ENCODE measurements around the gene RALGAPA1.
A peak's percentile ranks its signal among the peaks of the same experiment; 100 is the strongest.
"Not testable (repeated sequence)": the region's sequence is repeated elsewhere in the genome, so short reads cannot be mapped to it uniquely, and the experiment has no call there.

RALGAPA1 gene

GRCh38 chr14:35808638-35809563, at the start of gene RALGAPA1:
Gene RALGAPA1, minus strand, starts transcription at chr14:35809295. Its CDS starts 460 bp downstream, at chr14:35808835.
- peak; percentile 85 for DNase-seq (ENCODE audit: low read depth, low spot score)
- H3K36me3 ChIP-seq (ENCODE audit: insufficient read depth, insufficient read length, low read length); H3K27me3 ChIP-seq (ENCODE audit: insufficient read depth, insufficient read length); H3K9me3 ChIP-seq (ENCODE audit: insufficient read depth, low read length); H3K4me1 ChIP-seq (ENCODE audit: insufficient read depth, insufficient read length): not testable (repeated sequence)
- Histone ChIP-seq H3K9ac (ENCODE audit: insufficient read length, low read depth) (peak within 1 kb of the TSS; percentile 78), H3K4me3 (ENCODE audit: insufficient read length, low read depth) (peak within 1 kb of the TSS; percentile 66)

- no peak overlapping the region for H3K9ac ChIP-seq (ENCODE audit: insufficient read length, low read depth)
- H3K36me3 ChIP-seq (ENCODE audit: insufficient read depth, insufficient read length, low read length), result peaks cover 12% of the 10 kb centered on the region
- DNase-seq (ENCODE audit: low read depth, low spot score), result no peak
- TF ChIP-seq YY1 (IDR thresholded peaks at IDR 0.05; ENCODE audit: insufficient read depth, insufficient read length), result no peak
- TF ChIP-seq SUZ12 (IDR thresholded peaks at IDR 0.05; ENCODE audit: extremely low read depth, insufficient read depth, insufficient read length), result no peak
- no peak for TF ChIP-seq ZNF274 (IDR thresholded peaks at IDR 0.05; ENCODE audit: low read depth, low read length)
- no peak overlapping the region for H3K4me3 ChIP-seq (ENCODE audit: insufficient read length, low read depth)
- no peaks in the 10 kb centered on the region for H3K27me3 ChIP-seq (ENCODE audit: insufficient read depth, insufficient read length)
- no peaks in the 10 kb centered on the region for H3K9me3 ChIP-seq (ENCODE audit: insufficient read depth, low read length)
- no peaks in the 10 kb centered on the region for H3K4me1 ChIP-seq (ENCODE audit: insufficient read depth, insufficient read length)
Observed at GRCh38 chr14:35858521-35859209, 49.6 kb upstream of the RALGAPA1 start.

DNA sequence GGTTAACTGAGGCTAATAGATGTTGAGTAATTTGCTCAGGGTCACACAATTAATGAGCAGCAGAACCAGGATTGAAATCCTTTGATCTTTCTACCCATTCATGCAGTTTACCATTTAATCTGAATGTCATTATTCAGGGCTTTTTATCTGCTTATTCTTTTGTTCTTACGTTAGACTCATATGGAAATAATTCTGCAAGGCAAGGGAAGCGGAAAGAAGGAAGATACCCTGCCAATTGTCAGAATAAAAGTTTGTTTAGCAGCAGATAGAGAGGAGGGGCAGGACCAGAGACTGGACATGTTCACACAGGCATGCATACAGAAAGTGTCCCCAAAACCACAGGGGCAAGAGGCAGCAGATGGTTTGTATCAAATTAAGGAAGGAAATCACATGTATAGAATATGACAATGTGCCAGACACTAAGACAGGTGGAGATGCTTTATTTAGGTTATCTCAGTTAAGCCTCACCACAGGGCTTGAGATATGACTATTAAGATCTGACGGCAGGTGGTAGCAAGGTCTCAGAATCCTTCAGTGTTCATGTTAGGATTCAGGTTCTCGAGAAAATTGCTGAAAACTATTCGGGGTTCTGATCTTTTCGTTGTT, 46.9 kb upstream of the RALGAPA1 start:
- H3K4me3 ChIP-seq (ENCODE audit: insufficient read length, low read depth), result no peak overlapping the region
- H3K36me3 ChIP-seq (ENCODE audit: insufficient read depth, insufficient read length, low read length), result no peaks in the 10 kb centered on the region
- TF ChIP-seq SUZ12 (IDR thresholded peaks at IDR 0.05; ENCODE audit: extremely low read depth, insufficient read depth, insufficient read length), result no peak
- no peaks in the 10 kb centered on the region for H3K27me3 ChIP-seq (ENCODE audit: insufficient read depth, insufficient read length)
- no peaks in the 10 kb centered on the region for H3K9me3 ChIP-seq (ENCODE audit: insufficient read depth, low read length)
- no peak overlapping the region for H3K9ac ChIP-seq (ENCODE audit: insufficient read length, low read depth)
- no peak for DNase-seq (ENCODE audit: low read depth, low spot score)
- no peaks in the 10 kb centered on the region for H3K4me1 ChIP-seq (ENCODE audit: insufficient read depth, insufficient read length)

DNA sequence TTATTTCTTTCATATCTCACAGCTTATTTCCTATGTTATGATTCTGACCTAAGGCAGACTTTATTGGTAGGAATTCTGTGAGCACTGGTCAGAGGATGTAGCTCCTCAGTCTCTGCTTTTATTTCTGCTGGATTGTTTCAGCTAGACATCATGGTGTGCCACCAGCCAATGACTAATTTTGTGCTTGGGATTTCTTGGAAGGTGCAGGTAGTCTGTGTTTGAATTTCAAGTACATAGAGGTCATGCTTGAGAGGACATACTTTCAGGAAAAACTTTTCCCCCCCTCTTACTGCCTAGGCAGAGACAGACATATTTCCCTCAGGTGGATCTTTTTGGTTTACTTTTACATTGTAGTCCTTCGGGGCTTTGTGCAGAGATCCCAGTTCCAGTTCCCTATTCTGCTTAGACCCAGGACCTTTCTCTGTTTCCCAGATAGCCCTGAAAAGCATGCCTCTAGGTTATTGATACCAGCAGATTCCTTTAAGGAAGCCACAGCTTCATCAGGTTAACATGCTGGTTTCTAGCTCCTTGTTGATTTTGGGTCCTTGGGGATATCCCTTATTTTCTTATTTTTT, 45.7 kb upstream of the RALGAPA1 start:
- no peaks in the 10 kb centered on the region for H3K9me3 ChIP-seq (ENCODE audit: insufficient read depth, low read length)
- H3K36me3 ChIP-seq (ENCODE audit: insufficient read depth, insufficient read length, low read length), result no peaks in the 10 kb centered on the region
- H3K27me3 ChIP-seq (ENCODE audit: insufficient read depth, insufficient read length), result no peaks in the 10 kb centered on the region
- no peak overlapping the region for H3K4me3 ChIP-seq (ENCODE audit: insufficient read length, low read depth)
- no peak for DNase-seq (ENCODE audit: low read depth, low spot score)
- no peaks in the 10 kb centered on the region for H3K4me1 ChIP-seq (ENCODE audit: insufficient read depth, insufficient read length)
- no peak overlapping the region for H3K9ac ChIP-seq (ENCODE audit: insufficient read length, low read depth)
- TF ChIP-seq YY1 (IDR thresholded peaks at IDR 0.05; ENCODE audit: insufficient read depth, insufficient read length) (no peak), SUZ12 (IDR thresholded peaks at IDR 0.05; ENCODE audit: extremely low read depth, insufficient read depth, insufficient read length) (no peak), ZNF274 (IDR thresholded peaks at IDR 0.05; ENCODE audit: low read depth, low read length) (no peak)

- Histone ChIP-seq H3K9me3 (ENCODE audit: insufficient read depth, low read length) (no peaks in the 10 kb centered on the region), H3K9ac (ENCODE audit: insufficient read length, low read depth) (no peak overlapping the region), H3K4me3 (ENCODE audit: insufficient read length, low read depth) (no peak overlapping the region), H3K36me3 (ENCODE audit: insufficient read depth, insufficient read length, low read length) (no peaks in the 10 kb centered on the region), H3K27me3 (ENCODE audit: insufficient read depth, insufficient read length) (no peaks in the 10 kb centered on the region), H3K4me1 (ENCODE audit: insufficient read depth, insufficient read length) (no peaks in the 10 kb centered on the region)
- TF ChIP-seq ZNF274 (IDR thresholded peaks at IDR 0.05; ENCODE audit: low read depth, low read length) (no peak), SUZ12 (IDR thresholded peaks at IDR 0.05; ENCODE audit: extremely low read depth, insufficient read depth, insufficient read length) (no peak), YY1 (IDR thresholded peaks at IDR 0.05; ENCODE audit: insufficient read depth, insufficient read length) (no peak)
- DNase-seq (ENCODE audit: low read depth, low spot score), result no peak
Observed at GRCh38 chr14:35853225-35853624, 44.1 kb upstream of the RALGAPA1 start.

GRCh38 chr14:35851823-35852222, 42.7 kb upstream of the RALGAPA1 start:
- Histone ChIP-seq H3K36me3 (ENCODE audit: insufficient read depth, insufficient read length, low read length) (no peaks in the 10 kb centered on the region), H3K4me1 (ENCODE audit: insufficient read depth, insufficient read length) (no peaks in the 10 kb centered on the region), H3K27me3 (ENCODE audit: insufficient read depth, insufficient read length) (no peaks in the 10 kb centered on the region), H3K9me3 (ENCODE audit: insufficient read depth, low read length) (no peaks in the 10 kb centered on the region), H3K4me3 (ENCODE audit: insufficient read length, low read depth) (no peak overlapping the region), H3K9ac (ENCODE audit: insufficient read length, low read depth) (no peak overlapping the region)
- TF ChIP-seq SUZ12 (IDR thresholded peaks at IDR 0.05; ENCODE audit: extremely low read depth, insufficient read depth, insufficient read length), result no peak
- TF ChIP-seq YY1 (IDR thresholded peaks at IDR 0.05; ENCODE audit: insufficient read depth, insufficient read length), result no peak
- no peak for TF ChIP-seq ZNF274 (IDR thresholded peaks at IDR 0.05; ENCODE audit: low read depth, low read length)
- no peak for DNase-seq (ENCODE audit: low read depth, low spot score)

DNA sequence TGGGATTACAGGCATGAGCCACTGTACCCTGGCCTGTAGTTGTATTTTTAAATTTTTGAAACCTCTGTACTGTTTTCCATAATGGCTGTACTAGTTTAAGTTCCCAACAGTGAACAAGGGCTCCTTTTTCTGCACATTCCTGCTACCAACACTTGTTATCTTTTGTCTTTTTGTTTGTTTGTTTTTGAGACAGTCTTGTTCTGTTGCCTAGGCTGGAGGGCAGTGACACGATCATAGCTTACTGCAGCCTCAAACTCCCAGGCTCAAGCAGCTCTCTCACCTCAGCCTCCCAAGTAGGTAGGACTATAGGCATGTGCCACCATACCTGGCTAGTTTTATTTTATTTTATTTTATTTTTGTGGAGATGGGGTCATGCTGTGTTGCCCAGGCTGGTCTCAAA, 40.0 kb upstream of the RALGAPA1 start:
- H3K4me3 ChIP-seq (ENCODE audit: insufficient read length, low read depth), result no peak overlapping the region
- H3K27me3 ChIP-seq (ENCODE audit: insufficient read depth, insufficient read length), result no peaks in the 10 kb centered on the region
- no peak for DNase-seq (ENCODE audit: low read depth, low spot score)
- TF ChIP-seq YY1 (IDR thresholded peaks at IDR 0.05; ENCODE audit: insufficient read depth, insufficient read length), result no peak
- no peak for TF ChIP-seq SUZ12 (IDR thresholded peaks at IDR 0.05; ENCODE audit: extremely low read depth, insufficient read depth, insufficient read length)
- no peak for TF ChIP-seq ZNF274 (IDR thresholded peaks at IDR 0.05; ENCODE audit: low read depth, low read length)
- H3K4me1 ChIP-seq (ENCODE audit: insufficient read depth, insufficient read length), result no peaks in the 10 kb centered on the region
- peaks cover 3% of the 10 kb centered on the region for H3K36me3 ChIP-seq (ENCODE audit: insufficient read depth, insufficient read length, low read length)
- no peak overlapping the region for H3K9ac ChIP-seq (ENCODE audit: insufficient read length, low read depth)
- H3K9me3 ChIP-seq (ENCODE audit: insufficient read depth, low read length), result no peaks in the 10 kb centered on the region
